Stimulated activated CD4-positive, alpha-beta T cell treated with anti-CD3 and anti-CD28 coated beads, Interleukin-2, amount 100 ng/mL, for 4 hours (primary cell): ENCODE data around the gene LRRC7.

Experiments
- DNase-seq: peaks from one replicate; pipeline ENCODE4 v3.0.0-alpha.2; 2020; ENCODE audit warnings: low read depth

LRRC7 gene

GRCh38 chr1:69589799-69590198 is 22.1 kb downstream of the LRRC7 start:
- no peak for DNase-seq

- no peak for DNase-seq
These were observed 24.6 kb downstream of the LRRC7 start for GRCh38 chr1:69592341-69592740.

DNA sequence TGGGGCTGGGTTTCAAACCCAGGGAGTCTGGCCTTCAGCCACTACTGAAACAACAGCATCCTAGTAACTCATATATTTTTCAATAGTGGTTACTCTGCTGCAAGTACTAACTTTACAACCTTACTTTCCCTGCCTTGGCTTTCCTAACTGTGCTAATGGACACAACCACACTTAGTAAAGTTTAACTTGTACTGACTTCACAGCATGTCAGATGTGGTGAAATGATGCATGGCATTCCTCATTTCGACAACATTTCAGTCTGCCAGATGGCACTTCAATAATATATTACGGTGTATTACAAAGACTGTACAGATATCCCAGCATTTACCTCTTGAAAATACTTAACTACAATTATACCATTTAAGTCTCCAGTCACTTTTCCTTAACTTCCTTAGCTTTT is 27.8 kb downstream of the LRRC7 start:
- DNase-seq = no peak

DNA sequence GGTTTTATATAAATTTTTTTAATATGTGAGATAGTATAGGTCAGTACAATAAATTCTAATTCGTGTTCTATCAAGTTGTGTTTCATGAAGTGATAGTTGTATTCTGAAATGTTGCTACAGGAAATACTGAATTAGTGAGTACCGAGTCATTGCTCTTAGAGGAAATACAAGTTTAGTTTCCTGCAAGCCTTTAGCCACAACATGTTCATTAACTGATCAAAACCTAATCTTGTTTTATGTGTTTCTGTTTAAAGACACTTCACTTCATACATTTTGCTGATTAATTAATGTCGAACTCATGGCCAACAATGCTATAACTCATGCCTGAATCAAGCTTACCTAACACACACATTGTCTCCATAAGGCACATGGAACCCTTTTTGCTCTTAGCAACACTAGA is 43.6 kb downstream of the LRRC7 start:
- no peak for DNase-seq

DNA sequence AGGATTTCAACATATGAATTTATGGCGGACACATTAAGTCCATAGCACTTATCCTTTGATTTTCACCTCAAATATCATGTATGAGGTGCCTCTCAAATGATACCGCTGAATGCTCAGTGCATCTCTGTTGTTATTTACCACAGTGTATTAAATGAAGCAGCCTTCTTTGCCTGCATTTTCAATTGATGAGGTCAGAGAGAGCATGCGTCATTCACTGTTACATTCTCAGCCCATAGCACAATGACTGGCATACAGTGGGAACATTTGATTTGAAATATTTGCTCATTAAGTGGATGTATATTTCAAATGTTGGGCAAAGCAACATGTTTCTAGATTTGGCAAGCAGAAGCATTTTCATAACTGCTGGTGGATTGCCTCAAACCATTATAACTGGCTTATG is 45.7 kb downstream of the LRRC7 start:
- DNase-seq = no peak

DNA sequence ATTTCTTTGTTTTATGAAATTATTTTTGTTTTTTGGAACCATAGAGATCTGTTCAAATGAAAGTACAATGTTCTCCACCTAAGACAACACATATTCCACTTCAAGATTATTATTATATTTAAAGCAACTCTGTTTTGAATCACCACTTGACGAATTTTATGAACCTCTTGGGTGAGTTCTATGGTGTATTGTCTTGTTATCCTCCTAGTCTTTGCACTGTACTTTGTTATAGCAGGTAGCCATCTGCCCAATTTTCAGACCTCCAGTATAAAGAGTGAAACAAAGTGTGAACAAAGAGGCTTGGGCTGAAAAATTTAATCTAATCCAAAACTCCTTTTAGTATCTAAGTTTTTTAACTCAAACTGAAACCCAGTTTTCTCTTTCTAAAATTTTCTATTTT is 71.0 kb downstream of the LRRC7 start:
- DNase-seq = no peak

DNA sequence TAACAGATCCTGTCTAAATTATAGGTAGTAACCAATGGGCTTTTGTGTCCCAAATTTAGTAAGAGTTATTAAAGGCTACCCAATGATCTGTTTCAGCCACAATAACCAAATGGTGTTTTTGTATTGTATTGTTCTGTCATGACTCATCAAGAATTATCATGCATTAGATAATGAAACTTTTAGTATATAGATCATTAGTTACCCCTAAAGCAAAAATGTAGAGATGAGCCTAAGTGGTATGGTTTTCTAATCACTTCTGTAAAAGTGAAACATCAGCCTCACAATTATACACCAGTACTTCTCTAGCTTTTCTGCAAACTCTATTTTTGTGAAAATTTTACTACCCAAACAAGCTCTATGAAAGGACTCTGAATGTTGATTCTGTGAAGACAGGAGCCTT is 71.4 kb downstream of the LRRC7 start:
- no peak for DNase-seq

- no peak for DNase-seq
These were observed 75.5 kb downstream of the LRRC7 start for GRCh38 chr1:69643266-69643665.

DNA sequence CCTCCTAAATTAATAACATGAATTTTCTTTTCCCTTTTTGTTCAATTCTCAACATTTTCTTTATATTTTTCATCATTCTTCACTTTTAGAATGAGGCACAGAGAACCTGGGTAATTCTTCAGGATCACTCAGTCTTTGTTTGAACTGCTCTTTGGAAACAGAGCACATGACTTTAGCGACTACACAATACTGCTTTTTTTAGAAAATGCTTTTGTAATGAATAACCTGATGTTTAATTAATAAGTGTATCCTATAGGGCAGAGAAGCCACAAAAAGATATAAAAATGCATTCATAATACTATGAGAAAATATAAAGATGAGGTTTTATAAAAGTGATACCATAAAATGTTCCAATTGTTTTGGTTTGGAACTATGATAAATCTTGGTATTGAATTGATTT is 77.8 kb downstream of the LRRC7 start:
- DNase-seq = no peak

DNA sequence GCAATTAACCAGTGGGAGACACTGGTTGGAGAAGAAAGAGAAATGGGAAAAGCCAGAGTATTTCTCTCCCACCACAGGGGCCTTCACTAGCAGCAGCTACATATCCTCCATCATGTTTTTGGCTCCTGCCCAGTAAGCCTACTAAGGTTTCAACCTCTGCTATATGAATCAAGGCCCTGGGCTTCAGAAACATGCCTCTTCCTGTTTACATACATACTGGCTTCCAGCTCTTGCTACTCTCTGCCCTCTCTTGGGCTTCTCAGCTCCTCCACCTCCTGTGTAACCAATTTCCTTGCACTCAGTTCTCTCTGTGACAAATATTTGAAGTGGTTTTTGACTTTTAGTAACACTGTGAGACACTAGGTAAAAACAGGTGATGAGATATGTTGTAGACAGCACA is 80.8 kb downstream of the LRRC7 start:
- no peak for DNase-seq

GRCh38 chr1:69649383-69649990 is 81.8 kb downstream of the LRRC7 start:
- no peak for DNase-seq

DNA sequence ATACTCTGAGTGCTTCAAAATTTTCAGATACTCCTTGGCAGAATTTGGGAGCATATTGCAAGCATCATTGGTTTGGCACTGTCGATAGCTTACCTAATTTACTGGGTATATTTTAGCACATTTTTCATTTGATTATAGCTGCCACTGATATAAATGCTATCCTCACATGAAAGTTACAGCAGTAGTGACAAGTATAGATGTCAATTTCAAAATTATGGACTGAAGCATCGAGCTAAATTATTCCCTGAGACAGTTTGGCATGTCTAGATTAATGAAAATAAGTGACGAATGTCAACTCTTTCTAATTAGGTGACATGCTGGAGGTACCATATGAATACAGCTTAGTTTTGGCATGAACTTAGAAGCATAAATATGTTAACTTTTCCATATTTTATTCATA is 83.1 kb downstream of the LRRC7 start:
- DNase-seq = no peak

- no peak for DNase-seq
These were observed 83.9 kb downstream of the LRRC7 start for GRCh38 chr1:69651656-69652055.

- no peak for DNase-seq
These were observed 90.2 kb downstream of the LRRC7 start for GRCh38 chr1:69657971-69658370.

DNA sequence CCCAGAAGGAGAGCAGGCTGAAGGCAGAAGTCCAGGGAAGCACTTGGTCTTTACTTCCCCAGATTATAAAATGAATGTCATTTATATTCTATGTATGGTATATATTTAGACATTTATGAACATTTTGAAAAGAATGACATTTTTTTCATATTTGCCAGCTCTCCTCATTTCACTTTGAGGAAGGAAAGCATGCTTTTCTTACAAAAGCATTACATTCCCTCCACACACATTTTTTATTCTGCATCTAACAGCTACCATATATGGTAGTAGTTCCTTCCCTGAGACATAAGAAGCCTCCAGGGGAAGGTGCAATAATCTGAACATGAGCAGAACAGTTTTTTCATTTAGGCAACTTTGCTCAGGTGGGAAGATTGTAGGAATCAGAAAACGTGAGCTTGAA is 94.0 kb downstream of the LRRC7 start:
- no peak for DNase-seq

GRCh38 chr1:69662321-69662720 is 94.6 kb downstream of the LRRC7 start:
- no peak for DNase-seq

DNA sequence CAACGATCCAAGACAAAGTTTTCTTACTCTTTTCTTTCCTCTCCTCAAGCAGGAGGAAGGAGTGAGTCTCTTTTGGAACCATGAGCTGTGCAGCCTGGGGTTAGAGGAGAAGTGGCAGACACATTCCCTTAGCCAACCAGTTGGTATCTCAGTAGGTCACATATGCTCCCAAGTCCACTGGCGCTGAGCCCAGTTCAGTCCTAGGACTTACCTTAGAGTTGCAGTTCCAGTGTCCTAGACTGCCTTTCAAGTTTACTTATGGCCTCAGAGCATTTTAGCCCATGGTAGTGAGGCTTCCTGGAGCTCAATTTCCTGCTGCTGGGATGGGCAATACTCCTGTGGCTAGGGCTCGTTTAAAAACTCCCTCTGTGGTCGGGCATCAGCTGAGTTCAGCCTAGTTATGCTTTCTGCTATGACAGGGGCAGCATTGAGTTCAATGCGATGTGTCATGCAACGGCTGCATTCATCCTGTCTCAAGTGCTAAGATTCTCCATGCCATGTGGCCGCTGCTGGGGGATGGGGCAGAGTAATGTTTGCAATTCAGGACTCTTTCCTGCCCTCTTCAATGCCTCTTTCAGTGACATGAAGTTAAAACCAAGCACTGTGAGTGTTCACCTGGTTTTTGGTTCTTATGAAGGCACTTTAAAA is 103.8 kb downstream of the LRRC7 start:
- no peak for DNase-seq

DNA sequence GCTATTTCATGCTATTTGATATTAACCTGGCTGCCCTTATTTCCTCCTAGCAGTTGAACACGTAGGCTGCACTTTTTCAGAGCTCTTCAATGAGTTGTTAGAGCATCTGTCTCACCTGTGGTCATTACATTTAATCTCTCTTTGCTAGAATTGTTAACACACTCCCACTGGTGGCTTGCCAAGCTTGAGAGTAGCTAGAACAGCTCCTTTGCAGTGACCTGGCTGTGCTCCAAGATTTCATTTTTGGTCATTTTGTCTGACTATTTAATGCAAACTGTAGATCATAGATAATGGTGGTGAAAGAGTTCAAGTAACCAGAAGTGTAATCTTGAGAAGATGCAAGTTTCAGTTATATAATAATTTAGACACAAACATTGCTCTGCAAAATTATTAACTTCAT is 105.6 kb downstream of the LRRC7 start:
- DNase-seq = no peak

- no peak for DNase-seq
These were observed 112.2 kb downstream of the LRRC7 start for GRCh38 chr1:69679965-69680364.

GRCh38 chr1:69686367-69686984 is 118.8 kb downstream of the LRRC7 start:
- no peak for DNase-seq

DNA sequence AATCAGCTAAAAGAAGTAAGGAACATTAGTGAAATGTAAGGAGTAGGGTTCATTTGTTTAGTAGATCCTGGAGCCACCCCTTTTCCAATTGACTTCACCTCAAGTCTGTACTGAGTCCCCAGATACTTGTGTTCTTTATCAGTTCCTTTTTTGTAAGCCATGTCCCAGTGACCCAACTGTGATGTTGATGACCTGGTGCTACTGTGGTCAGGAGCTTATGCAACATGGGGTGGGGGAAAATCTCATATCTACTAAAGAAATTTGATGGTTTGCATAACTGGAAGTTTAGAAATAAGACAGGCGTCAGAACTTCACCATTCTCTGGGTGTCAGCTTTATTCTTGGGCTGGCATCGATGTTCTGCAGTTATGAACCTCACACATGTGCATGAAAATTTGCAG is 120.5 kb downstream of the LRRC7 start:
- no peak for DNase-seq

DNA sequence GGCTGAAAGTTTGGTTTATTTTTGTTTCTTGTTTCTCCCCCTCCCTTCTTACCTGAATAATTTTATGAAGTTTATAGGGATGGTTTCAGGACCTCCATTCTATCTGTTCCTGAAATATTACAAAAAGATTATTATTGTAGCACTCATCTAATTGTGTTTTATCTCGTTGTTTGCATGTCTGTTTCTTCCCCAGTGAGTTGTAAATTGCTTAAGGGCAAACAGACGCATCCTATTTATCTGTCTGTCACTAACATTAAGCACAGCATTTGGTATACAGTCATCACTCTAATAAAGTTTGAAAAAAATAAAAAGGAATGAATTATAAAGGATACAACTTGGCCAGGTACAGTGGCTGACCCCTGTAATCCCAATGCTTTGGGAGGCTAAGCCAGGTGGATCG is 123.5 kb downstream of the LRRC7 start:
- DNase-seq = no peak

DNA sequence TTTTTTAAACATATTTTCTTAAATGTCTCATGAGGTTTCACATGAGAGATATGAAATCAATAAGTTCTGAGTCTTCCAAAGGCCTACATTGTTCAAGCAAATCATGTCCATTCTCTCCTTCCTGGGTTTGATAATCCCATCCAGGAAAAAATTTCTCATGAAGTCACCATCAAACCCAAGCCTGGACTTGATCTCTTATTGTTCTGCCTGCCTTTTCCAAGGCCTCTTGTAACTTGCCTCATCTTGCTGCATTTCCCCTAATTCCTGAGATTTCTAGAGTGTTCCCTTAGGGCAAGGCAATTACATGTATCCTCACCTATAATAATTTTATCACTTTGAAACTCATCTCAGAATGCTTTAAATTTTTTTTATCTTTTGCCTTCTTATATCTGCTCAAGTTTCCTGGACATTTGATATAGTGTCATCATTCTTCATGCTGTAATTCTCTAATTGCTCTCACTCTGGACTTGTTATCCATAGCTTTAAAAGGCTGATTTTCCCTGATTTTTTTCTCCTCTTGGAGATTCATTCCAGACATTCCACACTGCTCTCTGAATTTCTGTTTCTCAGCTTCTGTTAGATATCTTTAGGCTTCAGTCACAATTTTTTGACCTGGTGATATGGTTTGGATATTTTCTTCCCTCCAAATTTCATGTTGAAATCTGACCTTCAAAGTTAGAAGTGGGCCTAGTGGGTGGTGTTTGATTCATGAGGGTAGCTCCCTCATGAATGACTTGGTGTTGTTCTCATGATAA is 126.4 kb downstream of the LRRC7 start:
- no peak for DNase-seq
